Measurements from ENCODE around the gene LDLRAD2.
"Not testable (repeated sequence)": the region's sequence is repeated elsewhere in the genome, so short reads cannot be mapped to it uniquely, and the experiment has no call there.

Gene LDLRAD2

GRCh38 chr1:21776925-21777324 is 35.1 kb upstream of the LDLRAD2 start:
- H3K36me3 ChIP-seq (replicated peaks); in situ Hi-C loops (cut with MboI; ENCODE audit: low sequenced_read_pairs); H3K9me3 ChIP-seq; H3K27me3 ChIP-seq (ENCODE audit: low read depth); DNase-seq (ENCODE audit: low spot score in 2 of 2); H3K4me3 ChIP-seq; H3K4me1 ChIP-seq: not testable (repeated sequence)

- in situ Hi-C loops (cut with MboI; ENCODE audit: low sequenced_read_pairs): no loop called here
- 0 out of 2 replicates have a peak, but pooled peaks cover 5% of the 10 kb centered on the region for H3K4me1 ChIP-seq
These were observed 33.7 kb upstream of the LDLRAD2 start for GRCh38 chr1:21778405-21778727.

GRCh38 chr1:21779613-21780521 is 32.2 kb upstream of the LDLRAD2 start:
- 0 out of 2 replicates have a peak, but pooled peaks cover 2% of the 10 kb centered on the region for H3K36me3 ChIP-seq (replicated peaks)
- in situ Hi-C loops (cut with MboI; ENCODE audit: low sequenced_read_pairs): no loop called here
- no peak for DNase-seq (ENCODE audit: low spot score in 2 of 2)
- no peak overlapping the region for H3K4me3 ChIP-seq
- H3K9me3 ChIP-seq: no peaks in the 10 kb centered on the region
- peaks cover 10% of the 10 kb centered on the region; the same call in 1 of the 2 replicates for H3K4me1 ChIP-seq
- no peaks in the 10 kb centered on the region for H3K27me3 ChIP-seq (ENCODE audit: low read depth)

More at GRCh38 chr1:21778405-21778727, 33.7 kb upstream of the LDLRAD2 start:
- Histone ChIP-seq H3K27me3 (ENCODE audit: low read depth) (no peaks in the 10 kb centered on the region), H3K4me3 (no peak overlapping the region), H3K9me3 (no peaks in the 10 kb centered on the region), H3K36me3 (replicated peaks) (0 out of 2 replicates have a peak, but pooled peaks cover 2% of the 10 kb centered on the region)
- DNase-seq (ENCODE audit: low spot score in 2 of 2): no peak

GRCh38 chr1:21781815-21782348 is 30.2 kb upstream of the LDLRAD2 start:
- H3K36me3 ChIP-seq (replicated peaks): no peaks in the 10 kb centered on the region
- H3K4me1 ChIP-seq: peaks cover 8% of the 10 kb centered on the region; the same call in 1 of the 2 replicates
- peak overlapping the region; percentile 85 for H3K4me3 ChIP-seq
- in situ Hi-C loops (cut with MboI; ENCODE audit: low sequenced_read_pairs): no loop called here
- peak; percentile 34 to 51 for DNase-seq (ENCODE audit: low spot score in 2 of 2)
- no peaks in the 10 kb centered on the region for H3K9me3 ChIP-seq
- no peaks in the 10 kb centered on the region for H3K27me3 ChIP-seq (ENCODE audit: low read depth)

GRCh38 chr1:21782349-21782867 is 29.7 kb upstream of the LDLRAD2 start:
- no peaks in the 10 kb centered on the region for H3K36me3 ChIP-seq (replicated peaks)
- in situ Hi-C loops (cut with MboI; ENCODE audit: low sequenced_read_pairs): no loop called here
- peak overlapping the region; percentile 85 for H3K4me3 ChIP-seq
- DNase-seq (ENCODE audit: low spot score in 2 of 2): peak; percentile 65 to 74
- peaks cover 8% of the 10 kb centered on the region; the same call in 1 of the 2 replicates for H3K4me1 ChIP-seq
- no peaks in the 10 kb centered on the region for H3K27me3 ChIP-seq (ENCODE audit: low read depth)
- no peaks in the 10 kb centered on the region for H3K9me3 ChIP-seq

- Histone ChIP-seq H3K36me3 (replicated peaks) (no peaks in the 10 kb centered on the region), H3K27me3 (ENCODE audit: low read depth) (no peaks in the 10 kb centered on the region), H3K4me3 (peak within 1 kb of the TSS; percentile 85), H3K9me3 (no peaks in the 10 kb centered on the region), H3K4me1 (peaks cover 8% of the 10 kb centered on the region; the same call in 1 of the 2 replicates)
- in situ Hi-C loops (cut with MboI; ENCODE audit: low sequenced_read_pairs): no loop called here
- peak; percentile 90 to 97 for DNase-seq (ENCODE audit: low spot score in 2 of 2)
These were observed 29.0 kb upstream of the LDLRAD2 start, which contains the start of gene USP48 for GRCh38 chr1:21782868-21783678. TSS of gene USP48 (minus strand) at chr1:21783149. CDS start at chr1:21782957, 192 bp downstream.

- no peaks in the 10 kb centered on the region for H3K27me3 ChIP-seq (ENCODE audit: low read depth)
- H3K36me3 ChIP-seq (replicated peaks): no peaks in the 10 kb centered on the region
- peaks cover 8% of the 10 kb centered on the region; the same call in 1 of the 2 replicates for H3K4me1 ChIP-seq
- peak overlapping the region; percentile 85 for H3K4me3 ChIP-seq
- DNase-seq (ENCODE audit: low spot score in 2 of 2): peak; percentile 97 to 98
- no peaks in the 10 kb centered on the region for H3K9me3 ChIP-seq
- in situ Hi-C loops (cut with MboI; ENCODE audit: low sequenced_read_pairs): no loop called here
These were observed 28.1 kb upstream of the LDLRAD2 start for GRCh38 chr1:21783679-21784603.

- DNase-seq (ENCODE audit: low spot score in 2 of 2); in situ Hi-C loops (cut with MboI; ENCODE audit: low sequenced_read_pairs); H3K9me3 ChIP-seq; H3K4me1 ChIP-seq; H3K27me3 ChIP-seq (ENCODE audit: low read depth); H3K36me3 ChIP-seq (replicated peaks); H3K4me3 ChIP-seq: not testable (repeated sequence)
These were observed 26.3 kb upstream of the LDLRAD2 start for GRCh38 chr1:21785764-21786163.

GRCh38 chr1:21786640-21787039 is 25.4 kb upstream of the LDLRAD2 start:
- Histone ChIP-seq H3K4me3 (no peak overlapping the region), H3K9me3 (no peaks in the 10 kb centered on the region), H3K27me3 (ENCODE audit: low read depth) (no peaks in the 10 kb centered on the region), H3K4me1 (peaks cover 5% of the 10 kb centered on the region; the same call in 1 of the 2 replicates), H3K36me3 (replicated peaks) (no peaks in the 10 kb centered on the region)
- DNase-seq (ENCODE audit: low spot score in 2 of 2): no peak
- in situ Hi-C loops (cut with MboI; ENCODE audit: low sequenced_read_pairs): no loop called here

GRCh38 chr1:21793104-21793503 is 19.0 kb upstream of the LDLRAD2 start:
- Histone ChIP-seq H3K9me3 (peaks cover 3% of the 10 kb centered on the region; the same call in 1 of the 2 replicates), H3K27me3 (ENCODE audit: low read depth) (no peaks in the 10 kb centered on the region), H3K4me3 (no peak overlapping the region), H3K36me3 (replicated peaks) (no peaks in the 10 kb centered on the region), H3K4me1 (no peaks in the 10 kb centered on the region)
- DNase-seq (ENCODE audit: low spot score in 2 of 2): no peak
- in situ Hi-C loops (cut with MboI; ENCODE audit: low sequenced_read_pairs): no loop called here

GRCh38 chr1:21794656-21795055 is 17.4 kb upstream of the LDLRAD2 start:
- H3K27me3 ChIP-seq (ENCODE audit: low read depth): no peaks in the 10 kb centered on the region
- no peak overlapping the region for H3K4me3 ChIP-seq
- H3K4me1 ChIP-seq: no peaks in the 10 kb centered on the region
- H3K9me3 ChIP-seq: peaks cover 3% of the 10 kb centered on the region; the same call in 1 of the 2 replicates
- no peak for DNase-seq (ENCODE audit: low spot score in 2 of 2)
- no peaks in the 10 kb centered on the region for H3K36me3 ChIP-seq (replicated peaks)
- in situ Hi-C loops (cut with MboI; ENCODE audit: low sequenced_read_pairs): no loop called here

GRCh38 chr1:21795075-21795474 is 17.0 kb upstream of the LDLRAD2 start:
- H3K4me1 ChIP-seq: no peaks in the 10 kb centered on the region
- no peak for DNase-seq (ENCODE audit: low spot score in 2 of 2)
- H3K4me3 ChIP-seq: no peak overlapping the region
- H3K9me3 ChIP-seq: peaks cover 3% of the 10 kb centered on the region; the same call in 1 of the 2 replicates
- H3K36me3 ChIP-seq (replicated peaks): no peaks in the 10 kb centered on the region
- in situ Hi-C loops (cut with MboI; ENCODE audit: low sequenced_read_pairs): no loop called here
- no peaks in the 10 kb centered on the region for H3K27me3 ChIP-seq (ENCODE audit: low read depth)

Data from HAP-1 (cell line).